A549 (cell line): ENCODE data around the gene ARL2BP. TPM values are rescaled to one million over a fixed set of nuclear protein-coding genes. Genes with fewer than 3 reads are reported as not detected.

Experiments
- ATAC-seq, 2 experiments: fragments of 200-7000 bp in 1 of 2; fragments of >200 bp in 1 of 2; cut with Nextera tagmentation in 1 of 2; cut with Tn5 transposase in 1 of 2; 3 replicates each; pipeline versions ENCODE4 v1.8.0 to v1.9.1; 2018 to 2020; ENCODE audit warnings: mild to moderate bottlenecking in 1 of 2, moderate library complexity in 1 of 2
- CTCF ChIA-PET: fragments of 300-600 bp; sonication (Branson Sonifier 250); formaldehyde crosslinking; extraction: SDS; loops from one replicate; lab custom pipeline; 2021; ENCODE audit warnings: antibody characterized with exemption, inconsistent platforms; lab: Yijun Ruan, JAX
- POLR2A ChIA-PET: fragments of 350-600 bp; formaldehyde crosslinking; extraction: SDS; loops from one replicate; lab custom pipeline; 2021; ENCODE audit warnings: antibody characterized with exemption, inconsistent platforms; lab: Yijun Ruan, JAX
- DNase-seq, 2 experiments: peaks; one replicate each; pipeline versions ENCODE4 v3.0.0 to v3.0.0-alpha.2; 2011 to 2016; ENCODE audit warnings: low read depth in 1 of 2, low spot score in 1 of 2
- FAIRE-seq: peaks from 2 replicates; lab custom pipeline; 2011; peaks lifted over from hg19 to GRCh38; lab: Jason Lieb, UNC
- H3K27ac ChIP-seq, 2 experiments: fragments of >200 bp; sonication (Bioruptor Twin); formaldehyde crosslinking; 3 replicates each; pipeline ENCODE4 v1.5.1; 2016 to 2017
- H3K4me1 ChIP-seq: fragments of >200 bp; sonication (Bioruptor Twin); formaldehyde crosslinking; 3 replicates; pipeline ENCODE4 v1.6.1; 2016
- H3K4me2 ChIP-seq: fragments of >200 bp; sonication (Bioruptor Twin); formaldehyde crosslinking; 3 replicates; pipeline ENCODE4 v1.6.1; 2016
- H3K4me3 ChIP-seq: fragments of >200 bp; sonication (Bioruptor Twin); formaldehyde crosslinking; 3 replicates; pipeline ENCODE4 v1.5.1; 2016
- H3K9me3 ChIP-seq: fragments of >200 bp; sonication (Bioruptor Twin); formaldehyde crosslinking; 3 replicates; pipeline ENCODE4 v1.6.1; 2016
- ATOH8 ChIP-seq: fragments of 250-450 bp; sonication (Bioruptor Pico); IDR thresholded peaks from 2 replicates; pipeline ENCODE4 v1.5.0; 2020; ENCODE audit warnings: low read depth, mild to moderate bottlenecking, moderate library complexity
- BCL3 ChIP-seq: fragments of >200 bp; sonication (Bioruptor Twin); formaldehyde crosslinking; IDR thresholded peaks from 3 replicates; pipeline ENCODE4 v1.6.1; 2016
- CBX2 ChIP-seq: fragments of 200-600 bp; sonication (generic); IDR thresholded peaks from 2 replicates; pipeline ENCODE4 v1.6.1; 2016; ENCODE audit warnings: low read depth, mild to moderate bottlenecking, borderline replicate concordance
- CTCF ChIP-seq: fragments of >200 bp; sonication (Bioruptor Twin); formaldehyde crosslinking; IDR thresholded peaks from 3 replicates; pipeline ENCODE4 v1.5.1; 2016
- E2F6 ChIP-seq: IDR thresholded peaks from 2 replicates; pipeline ENCODE4 v1.6.1; 2012; ENCODE audit warnings: low read depth, borderline replicate concordance
- EHF ChIP-seq: fragments of 250-450 bp; sonication (Bioruptor Pico); IDR thresholded peaks from 2 replicates; pipeline ENCODE4 v1.5.0; 2020; ENCODE audit warnings: mild to moderate bottlenecking
- EHMT2 ChIP-seq: fragments of 200-600 bp; sonication (generic); IDR thresholded peaks from 2 replicates; pipeline ENCODE4 v1.6.1; 2016; ENCODE audit warnings: antibody characterized with exemption, low read depth, mild to moderate bottlenecking, moderate library complexity
- ELK1 ChIP-seq: fragments of 150-350 bp; IDR thresholded peaks from 2 replicates; pipeline ENCODE4 v1.6.1; 2014; ENCODE audit warnings: low read depth, mild to moderate bottlenecking, low read length
- EP300 ChIP-seq, 2 experiments: fragments of >200 bp; sonication (Bioruptor Twin); formaldehyde crosslinking; IDR thresholded peaks; 2 replicates in 1 of 2; 3 replicates in 1 of 2; pipeline ENCODE4 v1.6.1; 2016 to 2017
- FOSB ChIP-seq: fragments of 250-450 bp; sonication (Bioruptor Pico); IDR thresholded peaks from 2 replicates; pipeline ENCODE4 v1.5.0; 2020; ENCODE audit warnings: mild to moderate bottlenecking, moderate library complexity
- FOSL2 ChIP-seq, 2 experiments: fragments of 450-650 bp in 1 of 2; fragments of >200 bp in 1 of 2; sonication (Bioruptor Twin) in 1 of 2; formaldehyde crosslinking; IDR thresholded peaks; 2 replicates each; pipeline versions ENCODE4 v1.5.0 to v1.6.1; 2016 to 2020; ENCODE audit warnings: mild to moderate bottlenecking in 1 of 2, moderate library complexity in 1 of 2
- HDAC2 ChIP-seq: fragments of 200-600 bp; sonication (generic); IDR thresholded peaks from 2 replicates; pipeline ENCODE4 v1.6.1; 2016
- HES2 ChIP-seq: fragments of >200 bp; sonication (Bioruptor Twin); formaldehyde crosslinking; IDR thresholded peaks from 2 replicates; pipeline ENCODE4 v1.6.1; 2016
- HOXB5 ChIP-seq: fragments of 250-450 bp; sonication (Bioruptor Pico); IDR thresholded peaks from 2 replicates; pipeline ENCODE4 v1.5.0; 2020; ENCODE audit warnings: mild to moderate bottlenecking, moderate library complexity
- JUN ChIP-seq, 2 experiments: fragments of >200 bp; sonication (Bioruptor Twin); formaldehyde crosslinking; IDR thresholded peaks; 2 replicates in 1 of 2; 3 replicates in 1 of 2; pipeline ENCODE4 v1.6.1; 2016 to 2017
- JUNB ChIP-seq: fragments of >200 bp; sonication (Bioruptor Twin); formaldehyde crosslinking; IDR thresholded peaks from 2 replicates; pipeline ENCODE4 v1.6.1; 2016
- KDM1A ChIP-seq: fragments of 200-600 bp; sonication (generic); IDR thresholded peaks from 2 replicates; pipeline ENCODE4 v1.6.1; 2016; ENCODE audit warnings: low read depth, mild to moderate bottlenecking
- KDM5A ChIP-seq: fragments of 200-600 bp; sonication (generic); IDR thresholded peaks from 2 replicates; pipeline ENCODE4 v1.6.1; 2016; ENCODE audit warnings: antibody characterized with exemption, mild to moderate bottlenecking
- MAZ ChIP-seq: fragments of 150-350 bp; IDR thresholded peaks from 2 replicates; pipeline ENCODE4 v1.6.1; 2014; ENCODE audit warnings: antibody characterized with exemption, low read depth, low read length, borderline replicate concordance
- MYC ChIP-seq: IDR thresholded peaks from 2 replicates; pipeline ENCODE4 v1.6.1; 2012; ENCODE audit warnings: mild to moderate bottlenecking, inconsistent platforms, low read length, improper control_type of control experiment, borderline replicate concordance
- NFE2L2 ChIP-seq: fragments of 150-350 bp; conservative IDR thresholded peaks from 2 replicates; pipeline ENCODE4 v1.6.1; 2014; ENCODE audit warnings: low read length
- PHF8 ChIP-seq: fragments of 200-600 bp; sonication (generic); IDR thresholded peaks from 2 replicates; pipeline ENCODE4 v1.6.1; 2016; ENCODE audit warnings: low read depth, mild to moderate bottlenecking, antibody characterized with exemption, moderate library complexity, borderline replicate concordance
- RARB ChIP-seq: fragments of 250-450 bp; sonication (Bioruptor Pico); IDR thresholded peaks from 2 replicates; pipeline ENCODE4 v1.8.0; 2021; ENCODE audit warnings: mild to moderate bottlenecking, moderate library complexity
- RCOR1 ChIP-seq: fragments of 150-350 bp; IDR thresholded peaks from 2 replicates; pipeline ENCODE4 v1.6.1; 2014; ENCODE audit warnings: antibody characterized with exemption, low read length, low read depth
- REST ChIP-seq: fragments of 200-600 bp; sonication (generic); IDR thresholded peaks from 2 replicates; pipeline ENCODE4 v1.6.1; 2016; ENCODE audit warnings: antibody characterized with exemption, mild to moderate bottlenecking, moderate library complexity
- RNF2 ChIP-seq: fragments of 200-600 bp; sonication (generic); IDR thresholded peaks from 2 replicates; pipeline ENCODE4 v1.6.1; 2016; ENCODE audit warnings: low read depth, mild to moderate bottlenecking, antibody characterized with exemption, moderate library complexity, borderline replicate concordance
- TFCP2L1 ChIP-seq: fragments of 250-450 bp; sonication (Bioruptor Pico); IDR thresholded peaks from 2 replicates; pipeline ENCODE4 v1.5.0; 2021; ENCODE audit warnings: mild to moderate bottlenecking
- ZFP36 ChIP-seq: fragments of 450-650 bp; IDR thresholded peaks from 2 replicates; pipeline ENCODE4 v1.6.1; 2014; ENCODE audit warnings: borderline replicate concordance; ENCODE audit not compliant: partially characterized antibody
- ZNF302 ChIP-seq: fragments of 250-450 bp; sonication (Bioruptor Pico); IDR thresholded peaks from 2 replicates; pipeline ENCODE4 v1.9.0; 2021; ENCODE audit warnings: inconsistent platforms, mild to moderate bottlenecking, moderate library complexity
- WGBS: methylation state at CpG from one replicate; pipeline ENCODE4 v1.1.6; 2017; ENCODE audit errors: missing lambda C conversion rate; 5-methylcytosine and 5-hydroxymethylcytosine counted together
- polyA plus RNA-seq, 4 experiments: library from polyadenylated mRNA; depleted of rRNA in 3 of 4; stranded (reverse); fragments of >200 nt; fragmentation: RNase III in 1 of 4; extraction: RNeasy Plus Mini Kit Qiagen cat#74134 plus additional on column Dnase treatment in 1 of 4; gene quantifications; 2 replicates in 3 of 4; 3 replicates in 1 of 4; pipeline ENCODE4 v1.2.3, GENCODE V29; 2011 to 2017

The ARL2BP gene
- polyA plus RNA-seq, 2 of the 4 experiments (the other 2 are of a cell fraction): 67.0 to 126 TPM

- ATAC-seq (peak; percentile 90 to 91), FAIRE-seq (no peak), DNase-seq (peak; percentile 97)
- Histone ChIP-seq H3K4me2 (peak overlapping the region; percentile 87), H3K4me3 (peak overlapping the region; percentile 46), H3K4me1 (peaks cover 21% of the 10 kb centered on the region), H3K27ac (peak overlapping the region; percentile 73 to 79), H3K9me3 (no peaks in the 10 kb centered on the region)
- 1% methylated on average over 35 of the region's 35 CpGs for WGBS
- CTCF ChIA-PET: interaction anchor here (0.6 to 18.6 kb wide), 62 partner anchors 10 to 253 kb away, joined by 3 to 709 read pairs (median 5); partner anchors contain the start of genes ARL2BP, CCL17, CIAPIN1 and COQ9
- POLR2A ChIA-PET: interaction anchor here (1.2 to 1.8 kb wide), 8 partner anchors 15 to 207 kb away, joined by 3 to 11 read pairs (median 6); partner anchors contain the start of genes ARL2BP, CIAPIN1, COQ9 and PLLP
- TF ChIP-seq MAZ (no peak), MYC (0 out of 2 replicates have a peak, but pooled peaks have one; percentile 51), RCOR1 (no peak), RARB (CRISPR knock-in tag) (peak; percentile 81; the same call in 1 of the 2 replicates), JUNB (no peak), REST (no peak), HDAC2 (no peak), BCL3 (no peak), FOSL2 (IDR thresholded peaks at IDR 0.05) (no peak), FOSL2 (CRISPR knock-in tag; IDR thresholded peaks at IDR 0.05) (no peak; the same call in 1 of the 2 replicates), ELK1 (no peak), EHMT2 (no peak), FOSB (CRISPR knock-in tag) (peak; percentile 91; the same call in 1 of the 2 replicates), EP300 (IDR thresholded peaks at IDR 0.05) (no peak), JUN (IDR thresholded peaks at IDR 0.05) (peak; percentile 16 to 56; a peak in 2 of 5 replicates), TFCP2L1 (CRISPR knock-in tag) (no peak), HES2 (no peak), HOXB5 (CRISPR knock-in tag) (peak; percentile 66; the same call in 1 of the 2 replicates), PHF8 (no peak), E2F6 (no peak), CTCF (no peak; the same call in 2 of the 3 replicates), KDM1A (no peak), ATOH8 (CRISPR knock-in tag) (no peak), RNF2 (no peak), CBX2 (no peak), EHF (CRISPR knock-in tag) (no peak), KDM5A (no peak), ZNF302 (CRISPR knock-in tag) (no peak), ZFP36 (no peak), NFE2L2 (no peak)
These were observed 54.8 kb downstream of the ARL2BP start for GRCh38 chr16:57299719-57300386.
